ENCODE results near the gene WASF3. TPM values are rescaled to one million over a fixed set of nuclear protein-coding genes. Genes with fewer than 3 reads are reported as not detected.

The WASF3 gene
- total and polyA plus RNA-seq, 2 experiments from 2014 or later, result 17.3 to 34.5 TPM

- Histone ChIP-seq H3K27ac (no peak overlapping the region), H3K4me1 (ENCODE audit: low read depth) (peaks cover 18% of the 10 kb centered on the region), H3K27me3 (no peaks in the 10 kb centered on the region), H3K9me3 (ENCODE audit: low read depth) (no peaks in the 10 kb centered on the region), H3K36me3 (no peaks in the 10 kb centered on the region), H3K4me3 (no peak overlapping the region)
- no peak for TF ChIP-seq CTCF (IDR thresholded peaks at IDR 0.05; ENCODE audit: low read depth, low read length)
- no peak for DNase-seq (ENCODE audit: low read depth in 1 of 2, low spot score in 1 of 2)
Observed at GRCh38 chr13:26602783-26603182, 45.3 kb downstream of the WASF3 start.

GRCh38 chr13:26604784-26605545 lies 47.5 kb downstream of the WASF3 start:
- no peaks in the 10 kb centered on the region for H3K27me3 ChIP-seq
- H3K36me3 ChIP-seq, result no peaks in the 10 kb centered on the region
- H3K9me3 ChIP-seq (ENCODE audit: low read depth), result no peaks in the 10 kb centered on the region
- no peak overlapping the region for H3K27ac ChIP-seq
- no peak for TF ChIP-seq CTCF (IDR thresholded peaks at IDR 0.05; ENCODE audit: low read depth, low read length)
- peak in 1 of 2 donors; percentile 3 for DNase-seq (ENCODE audit: low read depth in 1 of 2, low spot score in 1 of 2)
- no peak overlapping the region for H3K4me3 ChIP-seq
- peaks cover 25% of the 10 kb centered on the region for H3K4me1 ChIP-seq (ENCODE audit: low read depth)

GRCh38 chr13:26605845-26606244 lies 48.4 kb downstream of the WASF3 start:
- no peak for TF ChIP-seq CTCF (IDR thresholded peaks at IDR 0.05; ENCODE audit: low read depth, low read length)
- Histone ChIP-seq H3K27ac (no peak overlapping the region), H3K4me1 (ENCODE audit: low read depth) (peaks cover 30% of the 10 kb centered on the region), H3K4me3 (no peak overlapping the region), H3K27me3 (no peaks in the 10 kb centered on the region), H3K9me3 (ENCODE audit: low read depth) (no peaks in the 10 kb centered on the region), H3K36me3 (no peaks in the 10 kb centered on the region)
- no peak for DNase-seq (ENCODE audit: low read depth in 1 of 2, low spot score in 1 of 2)

GRCh38 chr13:26606631-26607030 lies 49.1 kb downstream of the WASF3 start:
- no peak for TF ChIP-seq CTCF (IDR thresholded peaks at IDR 0.05; ENCODE audit: low read depth, low read length)
- Histone ChIP-seq H3K4me1 (ENCODE audit: low read depth) (peaks cover 37% of the 10 kb centered on the region), H3K27me3 (no peaks in the 10 kb centered on the region), H3K27ac (no peak overlapping the region), H3K9me3 (ENCODE audit: low read depth) (no peaks in the 10 kb centered on the region), H3K4me3 (no peak overlapping the region), H3K36me3 (no peaks in the 10 kb centered on the region)
- no peak for DNase-seq (ENCODE audit: low read depth in 1 of 2, low spot score in 1 of 2)

GRCh38 chr13:26614721-26615120 lies 57.2 kb downstream of the WASF3 start:
- no peaks in the 10 kb centered on the region for H3K27me3 ChIP-seq
- peaks cover 18% of the 10 kb centered on the region for H3K4me1 ChIP-seq (ENCODE audit: low read depth)
- no peak overlapping the region for H3K4me3 ChIP-seq
- no peak for TF ChIP-seq CTCF (IDR thresholded peaks at IDR 0.05; ENCODE audit: low read depth, low read length)
- no peak for DNase-seq (ENCODE audit: low read depth in 1 of 2, low spot score in 1 of 2)
- H3K9me3 ChIP-seq (ENCODE audit: low read depth), result no peaks in the 10 kb centered on the region
- peaks cover 3% of the 10 kb centered on the region for H3K36me3 ChIP-seq
- no peak overlapping the region for H3K27ac ChIP-seq
